Tibial nerve (tissue), 4 donors: ENCODE measurements around the gene MPST. TPM values are rescaled to one million over a fixed set of nuclear protein-coding genes. Genes with fewer than 3 reads are reported as not detected.

Experiments used
- DNase-seq, 2 donors: peaks; one replicate each; pipeline ENCODE4 v3.0.0-alpha.2; 2019; ENCODE audit warnings: low spot score in 2 of 2
- H3K27ac ChIP-seq, 4 donors: fragments of 200-600 bp; sonication (generic) in 3 of 4; one replicate each; pipeline ENCODE4 v1.5.1; 2017 to 2019; ENCODE audit warnings: mild to moderate bottlenecking in 1 of 4
- H3K27me3 ChIP-seq, 2 donors: fragments of 200-600 bp; sonication (generic) in 1 of 2; one replicate each; pipeline versions ENCODE4 v1.5.1 to v1.6.0; 2017 to 2019
- H3K36me3 ChIP-seq, 3 donors: fragments of 200-600 bp; sonication (generic); one replicate each; pipeline ENCODE4 v1.5.1; 2018 to 2019
- H3K4me1 ChIP-seq, 4 donors: fragments of 200-600 bp; sonication (generic) in 3 of 4; one replicate each; pipeline ENCODE4 v1.5.1; 2017 to 2019
- H3K4me3 ChIP-seq, 4 donors: fragments of 200-600 bp; sonication (generic) in 3 of 4; one replicate each; pipeline ENCODE4 v1.5.1; 2017 to 2019; ENCODE audit warnings: mild to moderate bottlenecking in 1 of 4, moderate library complexity in 1 of 4
- H3K9me3 ChIP-seq, 4 donors: fragments of 200-600 bp; sonication (generic) in 3 of 4; one replicate each; pipeline ENCODE4 v1.5.1; 2017 to 2019
- EP300 ChIP-seq, 2 donors: sonication (generic); formaldehyde crosslinking; IDR thresholded peaks; one replicate each; pipeline ENCODE4 v1.6.1; 2017; ENCODE audit warnings: antibody characterized with exemption in 2 of 2, mild to moderate bottlenecking in 1 of 2
- WGBS, 2 donors: methylation state at CpG; one replicate each; pipeline ENCODE4 v1.1.5; 2018; 5-methylcytosine and 5-hydroxymethylcytosine counted together
- small RNA-seq: library from RNA; depleted of rRNA; stranded (forward); fragments of <200 nt; gene quantifications from one replicate; pipeline ENCODE3, GENCODE V24; 2016
- total RNA-seq, 4 donors: library from RNA; depleted of rRNA; stranded (reverse); fragments of >200 nt; gene quantifications; one replicate each; pipeline ENCODE4 v1.1.0, GENCODE V29; 2016
- TF ChIP-seq, protein P1 (sequence below), 5 experiments: fragments of 200-600 bp in 3 of 5; fragments of 450-650 bp in 2 of 5; sonication (generic) in 3 of 5; IDR thresholded peaks; one replicate each; pipeline ENCODE4 v1.5.1; 2016 to 2019; ENCODE audit warnings: antibody characterized with exemption in 5 of 5, mild to moderate bottlenecking in 3 of 5, moderate library complexity in 2 of 5

The MPST gene
- total RNA-seq, 4 donors from 2014 or later = 193 to 258 (median 199) TPM

DNA sequence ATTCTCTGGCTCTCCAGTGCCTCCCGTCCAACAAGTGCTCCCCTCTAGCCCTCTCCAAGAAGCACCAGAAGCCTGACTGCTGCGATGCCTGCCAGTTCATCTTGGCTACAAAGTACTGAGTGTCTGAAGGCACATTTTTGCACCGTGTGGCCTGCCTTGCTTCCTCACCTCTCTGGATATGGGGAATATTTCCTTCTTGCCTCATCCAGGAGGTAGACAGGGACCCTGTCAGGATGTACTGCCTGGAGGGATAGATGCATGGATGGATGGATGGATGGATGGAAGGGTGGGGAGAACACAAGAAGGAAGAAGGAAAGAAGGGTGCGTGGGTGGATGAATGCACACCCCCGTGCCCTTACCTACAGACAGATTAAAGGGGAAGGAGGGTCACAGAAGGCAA, 59.6 kb downstream of the MPST start:
- TF ChIP-seq, protein P1, sequence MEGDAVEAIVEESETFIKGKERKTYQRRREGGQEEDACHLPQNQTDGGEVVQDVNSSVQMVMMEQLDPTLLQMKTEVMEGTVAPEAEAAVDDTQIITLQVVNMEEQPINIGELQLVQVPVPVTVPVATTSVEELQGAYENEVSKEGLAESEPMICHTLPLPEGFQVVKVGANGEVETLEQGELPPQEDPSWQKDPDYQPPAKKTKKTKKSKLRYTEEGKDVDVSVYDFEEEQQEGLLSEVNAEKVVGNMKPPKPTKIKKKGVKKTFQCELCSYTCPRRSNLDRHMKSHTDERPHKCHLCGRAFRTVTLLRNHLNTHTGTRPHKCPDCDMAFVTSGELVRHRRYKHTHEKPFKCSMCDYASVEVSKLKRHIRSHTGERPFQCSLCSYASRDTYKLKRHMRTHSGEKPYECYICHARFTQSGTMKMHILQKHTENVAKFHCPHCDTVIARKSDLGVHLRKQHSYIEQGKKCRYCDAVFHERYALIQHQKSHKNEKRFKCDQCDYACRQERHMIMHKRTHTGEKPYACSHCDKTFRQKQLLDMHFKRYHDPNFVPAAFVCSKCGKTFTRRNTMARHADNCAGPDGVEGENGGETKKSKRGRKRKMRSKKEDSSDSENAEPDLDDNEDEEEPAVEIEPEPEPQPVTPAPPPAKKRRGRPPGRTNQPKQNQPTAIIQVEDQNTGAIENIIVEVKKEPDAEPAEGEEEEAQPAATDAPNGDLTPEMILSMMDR (IDR thresholded peaks at IDR 0.05) = no peak
- TF ChIP-seq EP300 (IDR thresholded peaks at IDR 0.05) = no peak
- H3K27me3 ChIP-seq = peaks cover 0 to 36% of the 10 kb centered on the region in 2 donors
- H3K9me3 ChIP-seq = no peaks in the 10 kb centered on the region
- no peaks in the 10 kb centered on the region for H3K36me3 ChIP-seq
- H3K27ac ChIP-seq = no peak overlapping the region
- DNase-seq = no peak
- WGBS, 2 donors = 38 to 40% methylated on average over 5 of the region's 5 CpGs
- H3K4me1 ChIP-seq = no peaks in the 10 kb centered on the region
- H3K4me3 ChIP-seq = no peak overlapping the region

Small RNA genes within 50 kb of the gene (small RNA-seq; reads per million reads assigned to genes)
- gene RF00019 = not detected

Other genes with a start within 250 kb of the MPST start
- gene IFT27, start 243.6 kb upstream of the MPST start, total RNA-seq = 10 to 100 TPM in 3 of 4 donors, 1 to 10 TPM in 1; 7.4 to 21.9 (median 14.3) TPM
- gene PVALB, start 202.7 kb upstream of the MPST start, total RNA-seq = not detected
- gene NCF4, start 158.7 kb upstream of the MPST start, total RNA-seq = 10 to 100 TPM; 14.2 to 71.4 (median 17.2) TPM
- 10 to 100 TPM in 2 of 4 donors, 1 to 10 TPM in 2; 5.7 to 14.3 (median 10.8) TPM for gene CSF2RB, start 106.1 kb upstream of the MPST start, total RNA-seq
- 10 to 100 TPM; 44.1 to 76.4 (median 66.7) TPM for gene TST, start 295 bp upstream of the MPST start, total RNA-seq
- 10 to 100 TPM in 3 of 4 donors, 1 to 10 TPM in 1; 7.4 to 24.7 (median 20.2) TPM for gene KCTD17, start 32.0 kb downstream of the MPST start, total RNA-seq
- not detected for gene TMPRSS6, start 90.0 kb downstream of the MPST start, total RNA-seq
- 1 to 10 TPM in 2 of 4 donors, under 1 TPM in 1, not detected in 1; 0.22 to 2.7 (median 1.2) TPM for gene IL2RB, start 130.2 kb downstream of the MPST start, total RNA-seq
- gene C1QTNF6, start 168.5 kb downstream of the MPST start, total RNA-seq = 1 to 10 TPM; 2.6 to 3.9 (median 3.4) TPM
- not detected for gene SSTR3, start 192.7 kb downstream of the MPST start, total RNA-seq
- gene RAC2, start 224.5 kb downstream of the MPST start, total RNA-seq = 10 to 100 TPM in 1 of 4 donors, 1 to 10 TPM in 3; 6.3 to 18.6 (median 7.8) TPM